ENCODE data around the gene NMRAL1. TPM values are rescaled to one million over a fixed set of nuclear protein-coding genes. Genes with fewer than 3 reads are reported as not detected.
A peak's percentile ranks its signal among the peaks of the same experiment; 100 is the strongest.

NMRAL1 gene
- total and polyA plus RNA-seq, 7 donors, result 2.5 to 5.5 (median 4.1) TPM

DNA sequence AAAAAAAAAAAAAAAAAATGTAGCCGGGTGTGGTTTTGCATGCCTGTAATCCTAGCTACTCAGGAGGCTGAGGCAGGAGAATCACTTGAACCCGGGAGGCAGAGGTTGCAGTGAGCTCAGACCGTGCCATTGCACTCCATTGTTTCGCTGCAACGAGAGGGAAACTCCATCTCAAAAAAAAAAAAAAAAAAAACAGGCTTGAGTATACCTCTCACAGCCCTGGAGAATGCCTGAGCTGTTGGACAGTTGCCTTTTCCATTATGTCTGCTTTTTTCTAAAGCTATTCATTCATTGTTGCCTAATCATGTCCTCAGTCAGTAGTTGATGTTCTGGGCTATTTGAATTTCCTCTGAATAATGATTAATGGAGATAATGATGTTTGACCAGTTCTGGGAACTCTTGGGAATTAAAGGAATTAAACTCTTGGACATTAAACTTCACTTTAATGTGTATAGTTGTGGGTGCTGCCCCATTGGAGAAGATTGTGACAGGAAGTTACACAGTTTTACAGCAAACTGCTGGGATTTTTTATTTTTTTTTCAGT, 13.6 kb upstream of the NMRAL1 start:
- Histone ChIP-seq H3K27ac (no peak overlapping the region), H3K4me1 (no peaks in the 10 kb centered on the region), H3K27me3 (ENCODE audit: insufficient read depth in 3 of 3, low read length in 2 of 3) (no peaks in the 10 kb centered on the region), H3K4me3 (no peak overlapping the region), H3K36me3 (ENCODE audit: insufficient read depth in 1 of 2, low read depth in 1 of 2) (peaks cover 0 to 36% of the 10 kb centered on the region in 2 donors), H3K9me3 (no peaks in the 10 kb centered on the region)
- ATAC-seq, result peak in 1 of 4 donors; percentile 53
- WGBS, 3 donors, result 57 to 69% (median 60%) methylated on average over 5 of the region's 5 CpGs
- DNase-seq, result no peak
- intact Hi-C loops (cut with DNase I), result no loop called here
- TF ChIP-seq CTCF (IDR thresholded peaks at IDR 0.05), result no peak

DNA sequence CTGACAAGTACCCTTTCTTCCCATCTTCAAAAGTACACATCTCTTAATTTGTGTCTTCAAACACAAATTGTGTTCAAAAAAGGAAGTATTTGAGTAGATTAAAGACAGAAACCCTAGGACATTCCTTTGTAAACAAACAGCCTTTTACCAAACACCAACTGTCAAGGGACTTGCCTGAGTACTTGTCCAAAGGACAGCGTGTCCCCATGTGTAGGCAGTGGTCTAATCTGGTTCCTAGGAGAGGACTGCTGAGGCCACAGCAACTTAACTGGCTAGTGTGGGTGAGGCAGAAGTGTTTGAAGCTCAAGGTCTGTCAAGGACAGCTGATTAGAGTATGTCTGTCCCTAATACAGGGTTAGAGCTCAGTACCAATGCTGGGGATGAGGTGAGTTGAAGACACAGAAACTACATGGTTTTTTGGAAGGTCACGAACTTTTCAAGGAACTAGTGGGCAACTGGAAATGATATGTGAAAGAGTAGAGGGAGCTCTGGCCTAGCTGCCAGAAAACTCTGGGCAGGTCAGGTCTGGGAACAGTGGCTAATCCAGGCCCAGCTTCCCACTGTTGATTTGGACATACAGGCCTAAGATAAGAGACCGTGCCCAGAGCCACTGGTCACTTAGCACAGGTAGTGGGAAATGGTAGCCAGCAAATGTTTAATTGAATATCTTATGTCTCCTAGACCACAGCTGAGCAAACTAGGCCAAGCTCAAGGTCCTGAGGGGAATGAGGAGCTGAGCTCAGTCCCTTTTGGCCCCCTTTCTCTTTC, 11.9 kb upstream of the NMRAL1 start:
- Histone ChIP-seq H3K36me3 (ENCODE audit: insufficient read depth in 1 of 2, low read depth in 1 of 2) (peaks cover 0 to 36% of the 10 kb centered on the region in 2 donors), H3K4me1 (no peaks in the 10 kb centered on the region), H3K4me3 (no peak overlapping the region), H3K9me3 (no peaks in the 10 kb centered on the region), H3K27me3 (ENCODE audit: insufficient read depth in 3 of 3, low read length in 2 of 3) (no peaks in the 10 kb centered on the region), H3K27ac (no peak overlapping the region)
- WGBS, 3 donors, result 89 to 94% (median 90%) methylated on average over 3 of the region's 3 CpGs
- no peak for DNase-seq
- ATAC-seq, result peak in 3 of 4 donors; percentile 47 to 72 (median 68)
- intact Hi-C loops (cut with DNase I), result no loop called here
- TF ChIP-seq CTCF (IDR thresholded peaks at IDR 0.05), result no peak

- 88 to 96% (median 93%) methylated on average over 1 of the region's 1 CpG for WGBS, 3 donors
- H3K27ac ChIP-seq, result no peak overlapping the region
- no peak overlapping the region for H3K4me3 ChIP-seq
- no peaks in the 10 kb centered on the region for H3K27me3 ChIP-seq (ENCODE audit: insufficient read depth in 3 of 3, low read length in 2 of 3)
- no peak for TF ChIP-seq CTCF (IDR thresholded peaks at IDR 0.05)
- ATAC-seq (no peak), DNase-seq (no peak)
- intact Hi-C loops (cut with DNase I), result no loop called here
- peaks cover 0 to 23% of the 10 kb centered on the region in 2 donors for H3K36me3 ChIP-seq (ENCODE audit: insufficient read depth in 1 of 2, low read depth in 1 of 2)
- H3K4me1 ChIP-seq, result peaks cover 4% of the 10 kb centered on the region
- H3K9me3 ChIP-seq, result no peaks in the 10 kb centered on the region
These were observed 7.5 kb upstream of the NMRAL1 start for GRCh38 chr16:4481963-4482362.

- no peaks in the 10 kb centered on the region for H3K9me3 ChIP-seq
- no peaks in the 10 kb centered on the region for H3K27me3 ChIP-seq (ENCODE audit: insufficient read depth in 3 of 3, low read length in 2 of 3)
- H3K4me1 ChIP-seq, result peaks cover 4% of the 10 kb centered on the region
- H3K36me3 ChIP-seq (ENCODE audit: insufficient read depth in 1 of 2, low read depth in 1 of 2), result peaks cover 0 to 21% of the 10 kb centered on the region in 2 donors
- ATAC-seq, result peak in 1 of 4 donors; percentile 35
- H3K27ac ChIP-seq, result no peak overlapping the region
- no peak overlapping the region for H3K4me3 ChIP-seq
- no peak for TF ChIP-seq CTCF (IDR thresholded peaks at IDR 0.05)
- DNase-seq, result no peak
- intact Hi-C loops (cut with DNase I), result no loop called here
- WGBS, 3 donors, result 41 to 70% (median 49%) methylated on average over 2 of the region's 2 CpGs
These were observed 7.1 kb upstream of the NMRAL1 start for GRCh38 chr16:4481526-4481925.

Data from psoas muscle (tissue), 8 donors.